HCT116 (cell line): ENCODE data around the gene STRADA. TPM values are rescaled to one million over a fixed set of nuclear protein-coding genes. Genes with fewer than 3 reads are reported as not detected.
"Not testable (repeated sequence)": the region's sequence is repeated elsewhere in the genome, so short reads cannot be mapped to it uniquely, and the experiment has no call there.

Experiments used
- ATAC-seq: fragments of 200-7000 bp; cut with Tn5 transposase; 2 replicates; pipeline ENCODE4 v1.9.1; 2020; ENCODE audit warnings: mild to moderate bottlenecking, moderate library complexity
- BruUV-seq: library from RNA; stranded (reverse); fragments of 400-500 nt; replicated peaks from 2 replicates; lab custom pipeline; 2021; lab: Mats Ljungman, UMichigan
- CTCF ChIA-PET: fragments of 300-600 bp; sonication (Branson Sonifier 250); formaldehyde crosslinking; loops from one replicate; lab custom pipeline; 2021; ENCODE audit warnings: antibody characterized with exemption; lab: Charles Lee
- POLR2A ChIA-PET: fragments of 300-600, 350-600 bp; sonication (Branson Sonifier 250); formaldehyde crosslinking; loops from one replicate; lab custom pipeline; 2021; ENCODE audit warnings: antibody characterized with exemption; lab: Charles Lee
- RAD21 ChIA-PET, 2 experiments: fragments of 300-600 bp; sonication (Branson Sonifier 250); formaldehyde crosslinking; loops; one replicate each; lab custom pipeline; 2023; ENCODE audit warnings: low total read pairs in 2 of 2; ENCODE audit not compliant: uncharacterized antibody in 2 of 2, unreplicated experiment in 2 of 2, low non-redundant PET in 1 of 2; lab: Charles Lee
- DNase-seq: peaks from one replicate; pipeline ENCODE4 v3.0.0-alpha.2; 2010; ENCODE audit warnings: low read depth, low spot score
- H2AFZ ChIP-seq: fragments of 200-600 bp; shearing (Covaris generic), sonication (generic); 2 replicates; pipeline ENCODE4 v1.6.1; 2017; ENCODE audit warnings: low read depth, mixed run types, mixed read lengths, antibody characterized with exemption, low read length; ENCODE audit not compliant: poor library complexity, severe bottlenecking
- H3K27ac ChIP-seq: 2 replicates; pipeline ENCODE4 v1.5.1; 2012; ENCODE audit warnings: low read depth, low read length
- H3K27me3 ChIP-seq: fragments of 200-600 bp; sonication (generic); 2 replicates; pipeline ENCODE4 v1.6.1; 2016; ENCODE audit warnings: mixed run types, low read length, mixed read lengths; ENCODE audit not compliant: insufficient read depth
- H3K36me3 ChIP-seq, 2 experiments: fragments of 200-500 bp in 1 of 2; fragments of 200-600 bp in 1 of 2; sonication (Bioruptor generic) in 1 of 2; sonication (generic) in 1 of 2; 2 replicates each; pipeline versions ENCODE4 v1.5.1 to v1.6.1; 2014 to 2016; ENCODE audit warnings: low read length in 2 of 2, inconsistent platforms in 1 of 2, mixed read lengths in 1 of 2, mixed run types in 1 of 2; ENCODE audit not compliant: insufficient read depth in 2 of 2, control insufficient read depth in 1 of 2
- H3K4me1 ChIP-seq, 2 experiments: fragments of 200-600 bp in 1 of 2; sonication (generic) in 1 of 2; 2 replicates each; pipeline versions ENCODE4 v1.5.1 to v1.6.1; 2012 to 2017; ENCODE audit warnings: low read length in 2 of 2, inconsistent platforms in 1 of 2, mild to moderate bottlenecking in 1 of 2, mixed read lengths in 1 of 2, mixed run types in 1 of 2, moderate library complexity in 1 of 2; ENCODE audit not compliant: insufficient read depth in 2 of 2, control insufficient read depth in 1 of 2
- H3K4me2 ChIP-seq: fragments of 200-600 bp; sonication (generic); 2 replicates; pipeline ENCODE4 v1.6.1; 2017; ENCODE audit warnings: mixed run types, low read length, mixed read lengths
- H3K4me3 ChIP-seq, 2 experiments: fragments of 200-600 bp in 1 of 2; sonication (generic) in 1 of 2; replicated peaks in 1 of 2; 2 replicates each; pipeline ENCODE4 v1.5.1; 2011 to 2016; ENCODE audit warnings: low read length in 2 of 2, control low read depth in 1 of 2, low read depth in 1 of 2, mild to moderate bottlenecking in 1 of 2, mixed read lengths in 1 of 2, mixed run types in 1 of 2
- H3K79me2 ChIP-seq: fragments of 200-600 bp; sonication (generic); 2 replicates; pipeline ENCODE4 v1.6.1; 2017; ENCODE audit warnings: mild to moderate bottlenecking, mixed run types, low read length, moderate library complexity, mixed read lengths; ENCODE audit not compliant: insufficient read depth
- H3K9ac ChIP-seq: fragments of 200-600 bp; sonication (generic); 2 replicates; pipeline ENCODE4 v1.6.1; 2016; ENCODE audit warnings: low read length, mixed read lengths
- H3K9me2 ChIP-seq: fragments of 200-600 bp; sonication (generic), shearing (Covaris generic); 2 replicates; pipeline ENCODE4 v1.6.1; 2017; ENCODE audit warnings: mixed run types, mild to moderate bottlenecking, moderate library complexity; ENCODE audit not compliant: insufficient read depth
- H3K9me3 ChIP-seq, 2 experiments: fragments of 200-500 bp in 1 of 2; fragments of 200-600 bp in 1 of 2; sonication (Bioruptor generic) in 1 of 2; sonication (generic) in 1 of 2; 2 replicates each; pipeline ENCODE4 v1.6.1; 2014 to 2017; ENCODE audit warnings: low read length in 2 of 2, mixed read lengths in 2 of 2, inconsistent platforms in 1 of 2, low read depth in 1 of 2, mild to moderate bottlenecking in 1 of 2, mixed run types in 1 of 2, moderate library complexity in 1 of 2; ENCODE audit not compliant: control insufficient read depth in 1 of 2, insufficient read depth in 1 of 2
- H4K20me1 ChIP-seq: fragments of 200-600 bp; sonication (generic), shearing (Covaris generic); 2 replicates; pipeline ENCODE4 v1.6.1; 2017; ENCODE audit warnings: mixed run types, mild to moderate bottlenecking, moderate library complexity; ENCODE audit not compliant: insufficient read depth
- CTCF ChIP-seq, 3 experiments: fragments of 200-600 bp in 1 of 3; sonication (generic) in 1 of 3; IDR thresholded peaks in 2 of 3; conservative IDR thresholded peaks in 1 of 3; 2 replicates each; pipeline ENCODE4 v1.5.1; 2012 to 2017; ENCODE audit warnings: low read depth in 2 of 3, low read length in 2 of 3, antibody characterized with exemption in 1 of 3, borderline replicate concordance in 1 of 3, control low read depth in 1 of 3, mild to moderate bottlenecking in 1 of 3, mixed read lengths in 1 of 3, mixed run types in 1 of 3, moderate library complexity in 1 of 3; ENCODE audit not compliant: insufficient read depth in 1 of 3
- EGR1 ChIP-seq: IDR thresholded peaks from 2 replicates; pipeline ENCODE4 v1.6.1; 2012; ENCODE audit warnings: low read depth
- ELF1 ChIP-seq: IDR thresholded peaks from 2 replicates; pipeline ENCODE4 v1.6.1; 2012; ENCODE audit warnings: low read depth, borderline replicate concordance
- EZH2 ChIP-seq: fragments of 200-600 bp; sonication (generic); IDR thresholded peaks from 2 replicates; pipeline ENCODE4 v1.6.1; 2017; ENCODE audit warnings: antibody characterized with exemption, mixed run types
- EZH2phosphoT487 ChIP-seq: fragments of 200-600 bp; IDR thresholded peaks from 2 replicates; pipeline ENCODE4 v1.6.1; 2018; ENCODE audit warnings: antibody characterized with exemption, borderline replicate concordance
- FOSL1 ChIP-seq: IDR thresholded peaks from 2 replicates; pipeline ENCODE4 v1.6.1; 2012; ENCODE audit warnings: low read depth
- JUND ChIP-seq: IDR thresholded peaks from 2 replicates; pipeline ENCODE4 v1.6.1; 2012
- MAX ChIP-seq: IDR thresholded peaks from 2 replicates; pipeline ENCODE4 v1.6.1; 2012
- POLR2A ChIP-seq: IDR thresholded peaks from 2 replicates; pipeline ENCODE4 v1.7.0; 2011; ENCODE audit warnings: borderline replicate concordance; ENCODE audit not compliant: insufficient read depth, insufficient read length; ENCODE audit errors: extremely low read depth
- POLR2AphosphoS5 ChIP-seq: IDR thresholded peaks from 2 replicates; pipeline ENCODE4 v1.6.1; 2011; ENCODE audit warnings: mild to moderate bottlenecking, low read depth, low read length, moderate library complexity
- RAD21 ChIP-seq: IDR thresholded peaks from 2 replicates; pipeline ENCODE4 v1.6.1; 2012; ENCODE audit warnings: low read depth, mild to moderate bottlenecking
- SP1 ChIP-seq: IDR thresholded peaks from 2 replicates; pipeline ENCODE4 v1.6.1; 2012; ENCODE audit warnings: low read depth
- TCF7L2 ChIP-seq: IDR thresholded peaks from 2 replicates; pipeline ENCODE4 v1.7.0; 2011; ENCODE audit warnings: borderline replicate concordance, inconsistent platforms; ENCODE audit not compliant: insufficient read depth, insufficient read length; ENCODE audit errors: extremely low read depth
- YY1 ChIP-seq: IDR thresholded peaks from 2 replicates; pipeline ENCODE4 v1.6.1; 2011; ENCODE audit warnings: low read length, low read depth, moderate library complexity, mild to moderate bottlenecking; ENCODE audit not compliant: insufficient replicate concordance; ENCODE audit errors: extremely low read depth
- ZFX ChIP-seq: fragments of 450-650 bp; IDR thresholded peaks from 2 replicates; pipeline ENCODE4 v1.6.1; 2017
- ZNF274 ChIP-seq: fragments of 200-500 bp; sonication (Bioruptor generic); IDR thresholded peaks from 2 replicates; pipeline ENCODE4 v1.6.1; 2014; ENCODE audit warnings: mild to moderate bottlenecking, low read depth, low read length, inconsistent platforms
- intact Hi-C: fragments of 100-400 bp; cut with micrococcal nuclease; formaldehyde crosslinking; loops from 2 replicates; pipeline ENCODE4 v1.10.0; 2022
- total RNA-seq: library from RNA; stranded (reverse); gene quantifications from one replicate; pipeline ENCODE4 v1.2.1, GENCODE V29; 2021; ENCODE audit not compliant: unreplicated experiment
- TF ChIP-seq, protein P1 (sequence below): IDR thresholded peaks from 2 replicates; pipeline ENCODE4 v1.6.1; 2012
- TF ChIP-seq, protein P2 (sequence below): IDR thresholded peaks from 2 replicates; pipeline ENCODE4 v1.6.1; 2011; ENCODE audit warnings: mild to moderate bottlenecking, low read length, moderate library complexity; ENCODE audit not compliant: insufficient replicate concordance; ENCODE audit errors: extremely low read depth

STRADA gene
- total RNA-seq, 1 experiment from 2014 or later: 38.0 TPM

DNA sequence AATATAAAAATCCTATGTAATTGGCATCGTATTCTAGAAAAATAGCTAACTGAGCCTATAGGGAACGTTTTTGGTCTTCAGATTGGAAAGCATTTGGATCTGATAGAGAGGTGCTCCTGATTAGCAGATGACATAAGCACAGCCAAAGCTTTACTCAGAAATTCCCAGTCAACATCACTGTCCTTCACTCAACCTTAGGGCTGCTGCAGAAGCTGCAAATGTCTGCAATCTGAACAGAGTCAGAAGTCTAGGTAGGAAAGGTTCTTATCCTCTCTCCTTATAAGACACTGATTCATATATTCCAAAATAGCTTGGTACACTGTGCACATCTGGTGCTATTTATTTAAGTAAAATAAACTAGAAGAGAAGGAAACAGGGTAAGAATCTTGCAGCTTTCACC, 19.2 kb downstream of the STRADA start:
- Histone ChIP-seq H3K27ac (no peak overlapping the region), H3K9me2 (no peaks in the 10 kb centered on the region), H3K4me1 (no peaks in the 10 kb centered on the region), H3K4me3 (no peak overlapping the region), H2AFZ (no peak overlapping the region), H3K79me2 (no peaks in the 10 kb centered on the region), H3K4me2 (no peak overlapping the region), H4K20me1 (no peaks in the 10 kb centered on the region), H3K9me3 (no peaks in the 10 kb centered on the region), H3K36me3 (peaks cover 0 to 10% of the 10 kb centered on the region in 2 experiments; a peak in 1 of 4 replicates), H3K9ac (no peak overlapping the region), H3K27me3 (no peaks in the 10 kb centered on the region)
- ChIA-PET RAD21 (no interaction called here), POLR2A (no interaction called here), CTCF (interaction anchor here (1.2 kb wide), 1 partner anchor 144 kb away, joined by 4 read pairs; no protein-coding TSS in a partner anchor)
- DNase-seq: no peak
- intact Hi-C loops: no loop called here
- no TSS peak for BruUV-seq
- TF ChIP-seq FOSL1 (no peak), ELF1 (no peak), YY1 (no peak), ZNF274 (no peak), MAX (no peak), EZH2 (no peak), EZH2phosphoT487 (no peak), EGR1 (no peak), SP1 (no peak), POLR2AphosphoS5 (no peak), TCF7L2 (no peak), JUND (no peak), RAD21 (no peak), CTCF (IDR thresholded peaks at IDR 0.05 in 2 of 3, conservative IDR thresholded peaks at IDR 0.05 in 1 of 3; ENCODE audit: borderline replicate concordance in 1 of 3, insufficient read depth in 1 of 3, low read depth in 2 of 3, low read length in 2 of 3) (no peak), POLR2A (no peak), ZFX (no peak)
- TF ChIP-seq, protein P1, sequence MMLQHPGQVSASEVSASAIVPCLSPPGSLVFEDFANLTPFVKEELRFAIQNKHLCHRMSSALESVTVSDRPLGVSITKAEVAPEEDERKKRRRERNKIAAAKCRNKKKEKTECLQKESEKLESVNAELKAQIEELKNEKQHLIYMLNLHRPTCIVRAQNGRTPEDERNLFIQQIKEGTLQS: no peak
- TF ChIP-seq, protein P2, sequence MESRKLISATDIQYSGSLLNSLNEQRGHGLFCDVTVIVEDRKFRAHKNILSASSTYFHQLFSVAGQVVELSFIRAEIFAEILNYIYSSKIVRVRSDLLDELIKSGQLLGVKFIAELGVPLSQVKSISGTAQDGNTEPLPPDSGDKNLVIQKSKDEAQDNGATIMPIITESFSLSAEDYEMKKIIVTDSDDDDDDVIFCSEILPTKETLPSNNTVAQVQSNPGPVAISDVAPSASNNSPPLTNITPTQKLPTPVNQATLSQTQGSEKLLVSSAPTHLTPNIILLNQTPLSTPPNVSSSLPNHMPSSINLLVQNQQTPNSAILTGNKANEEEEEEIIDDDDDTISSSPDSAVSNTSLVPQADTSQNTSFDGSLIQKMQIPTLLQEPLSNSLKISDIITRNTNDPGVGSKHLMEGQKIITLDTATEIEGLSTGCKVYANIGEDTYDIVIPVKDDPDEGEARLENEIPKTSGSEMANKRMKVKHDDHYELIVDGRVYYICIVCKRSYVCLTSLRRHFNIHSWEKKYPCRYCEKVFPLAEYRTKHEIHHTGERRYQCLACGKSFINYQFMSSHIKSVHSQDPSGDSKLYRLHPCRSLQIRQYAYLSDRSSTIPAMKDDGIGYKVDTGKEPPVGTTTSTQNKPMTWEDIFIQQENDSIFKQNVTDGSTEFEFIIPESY: no peak
- ATAC-seq: no peak

GRCh38 chr17:63720194-63720593, 21.4 kb downstream of the STRADA start:
- intact Hi-C loops, ATAC-seq, H3K79me2 ChIP-seq, H3K27ac ChIP-seq, H3K9me3 ChIP-seq, H3K4me3 ChIP-seq, RAD21 ChIA-PET, DNase-seq, H3K9ac ChIP-seq, H3K27me3 ChIP-seq, H3K9me2 ChIP-seq, H3K4me2 ChIP-seq, POLR2A ChIA-PET, H3K4me1 ChIP-seq, H2AFZ ChIP-seq, H4K20me1 ChIP-seq, H3K36me3 ChIP-seq, BruUV-seq: not testable (repeated sequence)
- CTCF ChIA-PET: interaction anchor here (1.5 kb wide), 1 partner anchor 9 kb away, joined by 5 read pairs; no protein-coding TSS in a partner anchor
